ENCODE results near the gene GMPPB. TPM values are rescaled to one million over a fixed set of nuclear protein-coding genes. Genes with fewer than 3 reads are reported as not detected.
A peak's percentile ranks its signal among the peaks of the same experiment; 100 is the strongest.

GMPPB gene
- total and polyA plus RNA-seq, 4 donors = 10.8 to 81.2 (median 46.1) TPM

DNA sequence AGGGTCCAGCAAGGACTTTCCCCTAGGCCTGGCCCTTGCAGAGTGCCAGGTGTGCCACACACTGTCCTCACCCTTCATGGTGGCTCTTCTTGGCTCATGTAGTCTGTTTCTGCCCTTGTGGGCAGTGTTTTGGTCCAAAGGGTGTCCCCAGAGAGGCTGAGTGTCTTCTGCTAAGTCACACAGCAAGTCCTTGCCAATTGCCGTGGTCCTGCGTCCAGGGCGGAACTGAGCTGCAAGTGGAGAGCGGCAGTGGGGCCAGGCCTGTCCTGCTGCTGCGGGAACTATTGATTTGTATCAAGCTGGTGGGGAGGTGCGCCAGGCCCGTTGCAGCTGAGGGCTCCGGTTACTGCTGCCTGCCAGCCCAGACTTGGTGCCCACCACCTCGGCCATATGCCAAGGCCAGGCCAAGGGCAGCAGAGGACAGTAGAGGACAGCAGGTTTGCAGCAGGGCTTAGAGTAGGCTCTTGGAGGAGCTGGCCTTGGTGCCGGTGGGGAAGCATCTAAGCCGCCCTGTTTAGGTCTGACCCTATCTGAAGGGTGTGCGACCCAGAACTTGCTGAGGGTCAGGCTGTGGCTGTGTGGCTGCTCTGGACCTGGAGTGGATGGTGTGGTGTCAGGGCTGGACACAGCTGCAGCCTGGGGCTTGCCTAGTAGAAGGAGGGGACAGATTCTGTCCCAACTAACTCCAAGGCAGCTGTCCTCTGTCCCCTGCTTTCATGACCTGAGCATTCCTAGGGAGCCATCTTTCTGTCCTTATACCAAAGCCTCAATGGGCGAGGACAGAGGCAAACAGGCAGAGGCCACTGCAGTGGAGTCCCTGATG lies 8.8 kb downstream of the GMPPB start:
- H3K4me3 ChIP-seq = no peak overlapping the region
- WGBS, 2 donors = 93 to 95% methylated on average over 13 of the region's 13 CpGs
- no peaks in the 10 kb centered on the region for H3K9me3 ChIP-seq (ENCODE audit: control insufficient read depth in 4 of 4, insufficient read depth in 3 of 4, low read length in 3 of 4)
- no peak overlapping the region for H3K27ac ChIP-seq (ENCODE audit: low read depth in 1 of 2, low read length in 1 of 2)
- H3K27me3 ChIP-seq (ENCODE audit: control insufficient read depth in 3 of 3, insufficient read depth in 3 of 3, low read length in 2 of 3) = no peaks in the 10 kb centered on the region
- H3K9ac ChIP-seq (ENCODE audit: insufficient read depth in 1 of 2, low read length in 2 of 2) = no peak overlapping the region
- peaks cover 0 to 16% (median 4%) of the 10 kb centered on the region in 5 donors for H3K4me1 ChIP-seq (ENCODE audit: control insufficient read depth in 5 of 5, insufficient read depth in 5 of 5, low read length in 5 of 5)
- peaks cover 0 to 22% (median 7%) of the 10 kb centered on the region in 4 donors for H3K36me3 ChIP-seq (ENCODE audit: control insufficient read depth in 4 of 4, insufficient read depth in 4 of 4, low read length in 4 of 4)
- peak in 1 of 3 donors; percentile 9 for DNase-seq
- ATAC-seq (ENCODE audit: insufficient read depth, low FRiP score) = no peak
- TF ChIP-seq, protein P1, sequence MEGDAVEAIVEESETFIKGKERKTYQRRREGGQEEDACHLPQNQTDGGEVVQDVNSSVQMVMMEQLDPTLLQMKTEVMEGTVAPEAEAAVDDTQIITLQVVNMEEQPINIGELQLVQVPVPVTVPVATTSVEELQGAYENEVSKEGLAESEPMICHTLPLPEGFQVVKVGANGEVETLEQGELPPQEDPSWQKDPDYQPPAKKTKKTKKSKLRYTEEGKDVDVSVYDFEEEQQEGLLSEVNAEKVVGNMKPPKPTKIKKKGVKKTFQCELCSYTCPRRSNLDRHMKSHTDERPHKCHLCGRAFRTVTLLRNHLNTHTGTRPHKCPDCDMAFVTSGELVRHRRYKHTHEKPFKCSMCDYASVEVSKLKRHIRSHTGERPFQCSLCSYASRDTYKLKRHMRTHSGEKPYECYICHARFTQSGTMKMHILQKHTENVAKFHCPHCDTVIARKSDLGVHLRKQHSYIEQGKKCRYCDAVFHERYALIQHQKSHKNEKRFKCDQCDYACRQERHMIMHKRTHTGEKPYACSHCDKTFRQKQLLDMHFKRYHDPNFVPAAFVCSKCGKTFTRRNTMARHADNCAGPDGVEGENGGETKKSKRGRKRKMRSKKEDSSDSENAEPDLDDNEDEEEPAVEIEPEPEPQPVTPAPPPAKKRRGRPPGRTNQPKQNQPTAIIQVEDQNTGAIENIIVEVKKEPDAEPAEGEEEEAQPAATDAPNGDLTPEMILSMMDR (IDR thresholded peaks at IDR 0.05; ENCODE audit: control extremely low read depth, extremely low read depth) = no peak

- Histone ChIP-seq H3K36me3 (ENCODE audit: control insufficient read depth in 4 of 4, insufficient read depth in 4 of 4, low read length in 4 of 4) (peaks cover 0 to 22% (median 7%) of the 10 kb centered on the region in 4 donors), H3K4me3 (no peak overlapping the region), H3K27me3 (ENCODE audit: control insufficient read depth in 3 of 3, insufficient read depth in 3 of 3, low read length in 2 of 3) (no peaks in the 10 kb centered on the region), H3K4me1 (ENCODE audit: control insufficient read depth in 5 of 5, insufficient read depth in 5 of 5, low read length in 5 of 5) (peaks cover 0 to 9% (median 1%) of the 10 kb centered on the region in 5 donors), H3K9me3 (ENCODE audit: control insufficient read depth in 4 of 4, insufficient read depth in 3 of 4, low read length in 3 of 4) (no peaks in the 10 kb centered on the region), H3K9ac (ENCODE audit: insufficient read depth in 1 of 2, low read length in 2 of 2) (no peak overlapping the region), H3K27ac (ENCODE audit: low read depth in 1 of 2, low read length in 1 of 2) (no peak overlapping the region)
- TF ChIP-seq, protein P1 (IDR thresholded peaks at IDR 0.05; ENCODE audit: control extremely low read depth, extremely low read depth) = no peak
- no peak for DNase-seq
- 94 to 96% methylated on average over 25 of the region's 25 CpGs for WGBS, 2 donors
- ATAC-seq (ENCODE audit: insufficient read depth, low FRiP score) = no peak
These were observed 10.2 kb downstream of the GMPPB start for GRCh38 chr3:49713336-49714105.

DNA sequence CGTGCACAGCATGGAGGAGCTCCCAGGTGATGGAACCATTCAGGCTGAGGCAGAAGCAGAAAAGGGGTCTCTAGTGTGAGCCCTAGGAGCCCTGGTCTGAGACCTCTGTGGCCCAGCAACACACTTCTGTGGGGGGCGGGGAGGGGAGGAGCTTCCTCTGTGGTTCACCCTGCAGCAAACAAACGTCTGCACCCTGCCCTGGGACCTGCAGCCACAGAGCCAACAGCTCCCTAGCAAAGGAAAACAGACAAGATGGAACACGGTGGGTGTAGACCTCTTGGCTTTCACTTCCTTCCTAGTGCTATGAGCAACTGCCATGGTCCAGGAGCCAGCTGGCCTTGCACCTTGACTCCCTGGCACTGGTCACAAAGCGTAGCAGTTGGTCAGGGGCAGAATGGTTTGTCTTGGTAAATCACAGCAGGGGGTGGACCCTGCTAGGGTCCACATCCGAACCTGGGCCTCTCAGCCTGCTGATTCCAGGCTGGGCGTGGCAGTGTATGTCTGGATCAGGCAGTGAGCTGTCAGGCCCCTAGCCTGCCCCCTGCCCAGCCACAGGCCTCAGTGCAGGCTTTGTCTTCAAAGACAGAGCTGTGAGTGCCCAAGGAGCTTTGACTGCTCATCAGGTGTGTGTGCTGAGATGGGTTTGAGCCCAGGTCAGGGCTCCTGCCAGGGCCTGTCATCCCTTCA lies 11.0 kb downstream of the GMPPB start:
- no peak overlapping the region for H3K4me3 ChIP-seq
- 56 to 68% methylated on average over 7 of the region's 7 CpGs for WGBS, 2 donors
- no peak overlapping the region for H3K27ac ChIP-seq (ENCODE audit: low read depth in 1 of 2, low read length in 1 of 2)
- ATAC-seq (ENCODE audit: insufficient read depth, low FRiP score) (no peak), DNase-seq (no peak)
- no peaks in the 10 kb centered on the region for H3K27me3 ChIP-seq (ENCODE audit: control insufficient read depth in 3 of 3, insufficient read depth in 3 of 3, low read length in 2 of 3)
- TF ChIP-seq, protein P1 (IDR thresholded peaks at IDR 0.05; ENCODE audit: control extremely low read depth, extremely low read depth) = no peak
- peaks cover 0 to 22% (median 10%) of the 10 kb centered on the region in 4 donors for H3K36me3 ChIP-seq (ENCODE audit: control insufficient read depth in 4 of 4, insufficient read depth in 4 of 4, low read length in 4 of 4)
- no peaks in the 10 kb centered on the region for H3K9me3 ChIP-seq (ENCODE audit: control insufficient read depth in 4 of 4, insufficient read depth in 3 of 4, low read length in 3 of 4)
- H3K4me1 ChIP-seq (ENCODE audit: control insufficient read depth in 5 of 5, insufficient read depth in 5 of 5, low read length in 5 of 5) = peaks cover 0 to 3% (median 0%) of the 10 kb centered on the region in 5 donors
- H3K9ac ChIP-seq (ENCODE audit: insufficient read depth in 1 of 2, low read length in 2 of 2) = no peak overlapping the region
